HG03064 (cell line): ENCODE results near the gene VPREB3.

Source experiments
- ATAC-seq: cut with Tn5 transposase; IDR thresholded peaks from one replicate; pipeline ENCODE4 v1.9.1; 2021; ENCODE audit warnings: low read depth; ENCODE audit not compliant: unreplicated experiment

VPREB3 gene

DNA sequence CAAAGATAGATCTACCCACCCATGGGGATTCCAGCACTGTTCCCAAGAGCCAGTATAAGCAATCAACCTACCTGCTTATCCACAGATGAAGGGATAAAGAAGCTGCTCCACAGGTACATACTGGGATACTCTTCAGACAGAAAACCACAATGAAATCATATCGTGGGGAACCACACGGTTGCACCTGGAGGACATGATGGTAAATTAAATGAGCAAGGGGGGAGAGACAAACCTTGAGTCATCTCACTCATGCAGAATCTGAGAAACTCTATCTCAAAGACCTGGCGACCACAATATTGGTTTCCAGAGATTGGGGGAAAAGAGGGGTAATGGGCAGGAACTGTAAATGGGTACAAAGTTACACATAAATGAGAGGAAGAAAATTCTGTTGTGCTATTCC, 48.9 kb downstream of the VPREB3 start:
- no peak for ATAC-seq

DNA sequence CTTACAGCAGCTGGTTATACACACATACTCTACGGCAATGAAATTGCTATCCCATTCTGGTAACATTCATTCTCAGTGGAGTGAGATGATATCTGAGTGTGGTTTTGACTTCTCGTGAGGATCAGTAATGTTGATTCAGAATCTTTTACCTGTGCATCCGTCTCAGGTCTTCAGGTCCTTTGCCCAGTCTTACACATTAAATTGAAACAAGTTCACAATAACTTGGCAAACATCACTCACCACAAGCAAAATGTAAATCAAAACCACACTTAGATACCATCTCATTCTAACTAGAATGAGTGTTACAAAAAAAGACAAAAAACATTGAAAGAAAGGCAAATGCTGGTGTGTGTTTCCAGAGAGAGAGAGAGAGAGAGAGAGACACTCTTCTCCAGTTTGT, 49.4 kb downstream of the VPREB3 start:
- no peak for ATAC-seq

DNA sequence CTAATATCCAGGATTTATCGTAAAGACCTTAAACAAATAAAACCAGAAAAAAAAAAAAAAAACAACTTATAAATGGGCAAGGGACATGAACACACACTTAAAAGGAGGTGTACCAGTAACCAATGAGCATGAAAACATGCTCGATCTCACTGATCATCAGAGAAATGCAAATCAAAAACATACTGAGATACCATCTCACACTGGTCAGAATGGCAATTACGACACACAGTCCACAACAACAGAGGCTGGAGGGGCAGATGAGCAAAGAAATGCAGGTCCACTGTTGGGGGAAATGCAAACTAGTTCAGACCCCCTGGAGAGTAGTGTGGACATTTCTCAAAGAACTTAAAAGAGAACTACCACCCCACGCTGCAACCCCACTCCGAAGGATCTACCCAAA, 50.2 kb downstream of the VPREB3 start:
- no peak for ATAC-seq
